GM19351 (cell line): ENCODE results near the gene KEAP1.

Experiments
- ATAC-seq: cut with Tn5 transposase; IDR thresholded peaks from one replicate; pipeline ENCODE4 v1.9.1; 2021; ENCODE audit warnings: mild to moderate bottlenecking, moderate library complexity; ENCODE audit not compliant: unreplicated experiment

KEAP1 gene

DNA sequence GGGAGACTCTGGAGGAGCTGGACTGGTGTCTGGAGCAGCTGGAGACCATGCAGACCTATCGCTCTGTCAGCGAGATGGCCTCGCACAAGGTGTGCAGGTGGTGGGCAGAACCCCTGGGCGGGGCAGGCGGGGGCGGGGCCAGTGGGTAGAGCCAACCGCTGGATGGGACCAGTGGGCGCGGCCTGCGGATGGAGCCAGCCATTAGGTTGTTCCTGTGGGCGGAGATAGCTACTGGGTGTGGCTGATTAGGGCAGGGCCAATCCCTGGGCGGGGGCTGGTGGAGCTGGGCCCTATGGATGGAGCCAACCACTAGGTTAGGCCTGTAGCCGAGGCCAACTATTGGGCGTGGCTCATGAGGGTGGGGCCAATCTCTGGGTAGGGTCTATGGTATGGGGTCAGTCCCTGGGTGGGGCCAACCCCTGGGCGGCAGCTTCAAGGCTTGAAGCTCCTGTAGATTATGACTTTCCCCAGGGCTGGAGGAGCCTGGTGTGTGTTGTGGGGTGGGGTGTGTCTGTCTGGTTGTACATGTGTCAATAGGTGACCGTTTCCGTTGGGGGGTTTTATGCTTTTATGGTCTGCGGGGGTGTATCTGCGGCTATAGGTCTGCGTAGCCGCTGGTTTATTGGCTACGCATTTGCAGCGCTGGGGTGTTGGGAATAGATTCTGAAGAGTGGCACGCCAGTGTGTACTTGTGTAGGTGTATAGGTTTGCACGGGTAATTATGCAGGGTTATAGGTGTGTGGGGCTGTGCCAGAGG, 52.1 kb downstream of the KEAP1 start:
- no peak for ATAC-seq

GRCh38 chr19:10450191-10450852, 52.8 kb downstream of the KEAP1 start:
- ATAC-seq: no peak

DNA sequence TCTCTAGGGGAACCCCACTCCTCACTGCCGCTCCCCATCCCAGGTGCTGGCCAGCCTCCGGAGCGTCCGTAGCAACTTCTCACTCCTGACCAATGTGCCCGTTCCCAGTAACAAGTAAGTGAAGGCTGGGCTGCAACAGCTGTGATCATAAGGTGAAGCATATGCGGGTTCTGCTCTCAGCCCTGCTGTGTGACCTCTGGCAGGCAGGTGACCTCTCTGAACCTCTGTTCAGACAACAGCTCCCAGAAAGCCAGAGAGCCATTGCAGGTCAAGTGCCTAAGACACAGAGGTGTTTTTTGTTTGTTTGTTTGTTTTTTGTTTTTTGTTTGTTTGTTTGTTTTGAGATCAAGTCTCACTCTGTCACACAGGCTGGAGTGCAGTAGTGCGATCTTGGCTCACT, 54.1 kb downstream of the KEAP1 start:
- no peak for ATAC-seq

GRCh38 chr19:10442698-10443097, 60.5 kb downstream of the KEAP1 start:
- ATAC-seq: no peak

DNA sequence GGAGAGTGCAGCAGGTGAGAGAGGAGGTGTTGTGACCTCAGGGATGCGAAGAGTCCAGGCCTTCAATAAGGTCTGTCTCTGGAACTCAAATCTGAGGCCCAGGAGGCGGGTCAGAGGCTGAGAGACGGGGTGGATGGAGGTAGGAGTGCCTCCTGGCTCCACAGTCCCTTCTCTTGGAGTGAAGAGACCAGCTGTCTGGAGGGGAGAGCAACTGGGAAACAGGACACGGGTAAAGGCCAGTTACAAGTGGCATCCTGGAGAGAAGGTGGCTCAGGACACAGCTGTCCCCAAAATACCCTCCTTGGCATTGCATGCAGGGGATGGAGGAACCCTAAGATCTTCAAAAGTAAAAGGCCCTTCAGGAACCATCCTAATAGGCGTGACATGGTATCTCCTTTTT, 63.6 kb downstream of the KEAP1 start:
- ATAC-seq: no peak
